Measurements from ENCODE around the gene ITM2C.

GRCh38 chr2:230827774-230828271, 36.9 kb upstream of the ITM2C start:
- no peak for TF ChIP-seq CTCF (conservative IDR thresholded peaks at IDR 0.05; ENCODE audit: low read length)
- no peak for TF ChIP-seq EZH2phosphoT487 (IDR thresholded peaks at IDR 0.05; ENCODE audit: borderline replicate concordance)
